H1 (cell line): ENCODE measurements around the gene LRRC61. TPM values are rescaled to one million over a fixed set of nuclear protein-coding genes. Genes with fewer than 3 reads are reported as not detected.
A peak's percentile ranks its signal among the peaks of the same experiment; 100 is the strongest.

Experiments
- CBX5 ChIP-seq: fragments of 300-800, 300-1000 bp; sonication (generic); IDR thresholded peaks from 2 replicates; pipeline ENCODE4 v1.7.1; 2016; ENCODE audit warnings: antibody characterized with exemption, low read length, low read depth
- CHD2 ChIP-seq: IDR thresholded peaks from 2 replicates; pipeline ENCODE4 v1.6.1; 2012; ENCODE audit warnings: low read length, improper control_type of control experiment
- CREB1 ChIP-seq: IDR thresholded peaks from 2 replicates; pipeline ENCODE4 v1.6.1; 2012; ENCODE audit warnings: inconsistent platforms
- CTCF ChIP-seq, 3 experiments: IDR thresholded peaks; 1 replicate in 2 of 3; 2 replicates in 1 of 3; pipeline versions ENCODE4 v1.5.1 to v1.6.1; 2011; ENCODE audit warnings: low read length in 3 of 3, mild to moderate bottlenecking in 3 of 3, inconsistent platforms in 2 of 3, low read depth in 1 of 3, moderate library complexity in 1 of 3; ENCODE audit not compliant: insufficient read depth in 1 of 3; ENCODE audit errors: control extremely low read depth in 1 of 3
- KDM1A ChIP-seq: fragments of 200-600, 300-600 bp; sonication (generic); IDR thresholded peaks from 2 replicates; pipeline ENCODE4 v1.7.1; 2016; ENCODE audit warnings: mild to moderate bottlenecking, low read length, borderline replicate concordance
- KDM5A ChIP-seq: fragments of 200-600 bp; IDR thresholded peaks from 2 replicates; pipeline ENCODE4 v1.7.1; 2012; ENCODE audit warnings: mild to moderate bottlenecking, low read length, inconsistent platforms, mixed read lengths
- MAX ChIP-seq: IDR thresholded peaks from 2 replicates; pipeline ENCODE4 v1.6.1; 2012; ENCODE audit warnings: inconsistent platforms
- NANOG ChIP-seq: IDR thresholded peaks from 2 replicates; pipeline ENCODE4 v1.6.1; 2011; ENCODE audit warnings: low read length, low read depth, mild to moderate bottlenecking, inconsistent platforms; ENCODE audit not compliant: insufficient read depth, poor library complexity, severe bottlenecking
- PHF8 ChIP-seq: fragments of 200-600 bp; sonication (generic); conservative IDR thresholded peaks from 2 replicates; pipeline ENCODE4 v1.7.1; 2012; ENCODE audit warnings: low read depth, mild to moderate bottlenecking, inconsistent platforms, low read length, moderate library complexity
- POLR2AphosphoS5 ChIP-seq: IDR thresholded peaks from 2 replicates; pipeline ENCODE4 v1.6.1; 2011; ENCODE audit warnings: low read depth, low read length
- RAD21 ChIP-seq, 2 experiments: IDR thresholded peaks in 1 of 2; conservative IDR thresholded peaks in 1 of 2; 2 replicates each; pipeline ENCODE4 v1.6.1; 2011; ENCODE audit warnings: low read depth in 2 of 2, low read length in 2 of 2, improper control_type of control experiment in 1 of 2, inconsistent platforms in 1 of 2, mild to moderate bottlenecking in 1 of 2, moderate library complexity in 1 of 2
- SIN3A ChIP-seq, 2 experiments: IDR thresholded peaks in 1 of 2; conservative IDR thresholded peaks in 1 of 2; 2 replicates each; pipeline ENCODE4 v1.6.1; 2011 to 2012; ENCODE audit warnings: low read length in 2 of 2, improper control_type of control experiment in 1 of 2, low read depth in 1 of 2, mild to moderate bottlenecking in 1 of 2
- SP2 ChIP-seq: IDR thresholded peaks from 2 replicates; pipeline ENCODE4 v1.6.1; 2012; ENCODE audit warnings: mild to moderate bottlenecking, low read length, inconsistent platforms
- SRF ChIP-seq: IDR thresholded peaks from 2 replicates; pipeline ENCODE4 v1.6.1; 2011; ENCODE audit warnings: mild to moderate bottlenecking, low read depth, low read length, moderate library complexity
- TBP ChIP-seq: IDR thresholded peaks from 2 replicates; pipeline ENCODE4 v1.6.1; 2011; ENCODE audit warnings: low read depth, low read length, improper control_type of control experiment
- polyA plus RNA-seq, 7 experiments: library from polyadenylated mRNA; depleted of rRNA in 3 of 7; stranded (reverse) in 5 of 7; unstranded in 2 of 7; fragments of >200 nt in 5 of 7; fragments of 200-250 nt in 2 of 7; gene quantifications; 1 replicate in 5 of 7; 2 replicates in 1 of 7; 4 replicates in 1 of 7; pipeline versions ENCODE4 v1.2.1 to v1.2.3, GENCODE V29; 2011 to 2013; ENCODE audit warnings: missing spikeins in 2 of 7, mixed read lengths in 2 of 7
- total RNA-seq: library from RNA; stranded (reverse); fragmentation: NEBNext Ultra II Directional; extraction: Animal tissue kit (Norgen Biotek cat#: 25700); gene quantifications from 2 replicates; pipeline ENCODE4 v1.2.1, GENCODE V29; 2021

LRRC61 gene
- total and polyA plus RNA-seq, 2 of the 8 experiments (the other 6 are each of a cell fraction or from before 2014, with no cell fraction given) = 0.73 to 44.8 TPM

- TF ChIP-seq CTCF (IDR thresholded peaks at IDR 0.05; ENCODE audit: control extremely low read depth in 1 of 3, insufficient read depth in 1 of 3, low read depth in 1 of 3, low read length in 3 of 3) (peak in 2 of 3 experiments; percentile 5 to 18; a peak in 1 of 4 replicates), PHF8 (no peak), SIN3A (conservative IDR thresholded peaks at IDR 0.05 in 1 of 2, IDR thresholded peaks at IDR 0.05 in 1 of 2; ENCODE audit: low read depth in 1 of 2, low read length in 2 of 2) (peak in 1 of 2 experiments; percentile 75; a peak in 1 of 4 replicates), KDM5A (no peak), NANOG (peak; percentile 26), MAX (peak; percentile 68), CHD2 (peak; percentile 43; the same call in 1 of the 2 replicates), CBX5 (no peak), POLR2AphosphoS5 (no peak), SRF (no peak), TBP (peak; percentile 79), RAD21 (IDR thresholded peaks at IDR 0.05 in 1 of 2, conservative IDR thresholded peaks at IDR 0.05 in 1 of 2; ENCODE audit: low read depth in 2 of 2, low read length in 2 of 2) (peak; percentile 13 to 38; a peak in 2 of 4 replicates), CREB1 (no peak), SP2 (no peak), KDM1A (0 out of 2 replicates have a peak, but pooled peaks have one; percentile 15)
These were observed 6.4 kb downstream of the LRRC61 start (continued) for GRCh38 chr7:150329331-150330120.
